Endothelial cell of umbilical vein (primary cell): Measurements from ENCODE around the gene PSMG2.

Source experiments
- EZH2 ChIP-seq: IDR thresholded peaks from 2 replicates; pipeline ENCODE4 v1.6.1; 2012; ENCODE audit warnings: borderline replicate concordance, low read depth, mild to moderate bottlenecking, moderate library complexity, low read length, inconsistent platforms; ENCODE audit not compliant: severe bottlenecking
- MYC ChIP-seq: IDR thresholded peaks from one replicate; pipeline ENCODE4 v1.6.1; 2011; ENCODE audit warnings: mild to moderate bottlenecking, low read depth, low read length
- TF ChIP-seq, protein P1 (sequence below): IDR thresholded peaks from 2 replicates; pipeline ENCODE4 v1.6.1; 2011; ENCODE audit not compliant: insufficient read depth, insufficient read length
- TF ChIP-seq, protein P2 (sequence below), 2 donors: IDR thresholded peaks; 1 replicate in 1 of 2; 2 replicates in 1 of 2; pipeline ENCODE4 v1.5.1; 2011; ENCODE audit warnings: low read length in 2 of 2, mild to moderate bottlenecking in 2 of 2, moderate library complexity in 2 of 2, control low read depth in 1 of 2, inconsistent platforms in 1 of 2, low read depth in 1 of 2; ENCODE audit not compliant: insufficient read depth in 1 of 2; ENCODE audit errors: extremely low read depth in 1 of 2

DNA sequence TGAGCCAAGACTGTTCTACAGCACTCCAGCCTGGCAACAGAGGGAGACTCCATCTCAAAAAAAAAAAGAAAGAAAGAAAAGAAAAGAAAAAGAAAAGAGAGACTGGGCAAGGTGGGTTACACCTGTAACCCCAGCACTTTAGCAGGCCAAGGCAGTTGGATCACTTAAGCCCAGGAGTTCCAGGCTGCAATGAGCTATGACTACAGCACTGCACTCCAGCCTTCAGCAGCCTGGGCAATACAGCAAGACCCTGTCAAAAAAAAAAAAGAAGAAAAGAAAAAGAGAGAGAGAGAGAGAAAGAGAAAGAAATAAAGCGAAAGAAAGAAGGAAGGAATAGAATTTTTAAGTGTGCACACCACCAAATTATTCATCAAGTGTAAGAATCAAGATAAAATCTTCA is 47.9 kb upstream of the PSMG2 start:
- TF ChIP-seq, protein P1, sequence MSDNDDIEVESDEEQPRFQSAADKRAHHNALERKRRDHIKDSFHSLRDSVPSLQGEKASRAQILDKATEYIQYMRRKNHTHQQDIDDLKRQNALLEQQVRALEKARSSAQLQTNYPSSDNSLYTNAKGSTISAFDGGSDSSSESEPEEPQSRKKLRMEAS: no peak
- TF ChIP-seq EZH2 (no peak), MYC (no peak)
- TF ChIP-seq, protein P2, sequence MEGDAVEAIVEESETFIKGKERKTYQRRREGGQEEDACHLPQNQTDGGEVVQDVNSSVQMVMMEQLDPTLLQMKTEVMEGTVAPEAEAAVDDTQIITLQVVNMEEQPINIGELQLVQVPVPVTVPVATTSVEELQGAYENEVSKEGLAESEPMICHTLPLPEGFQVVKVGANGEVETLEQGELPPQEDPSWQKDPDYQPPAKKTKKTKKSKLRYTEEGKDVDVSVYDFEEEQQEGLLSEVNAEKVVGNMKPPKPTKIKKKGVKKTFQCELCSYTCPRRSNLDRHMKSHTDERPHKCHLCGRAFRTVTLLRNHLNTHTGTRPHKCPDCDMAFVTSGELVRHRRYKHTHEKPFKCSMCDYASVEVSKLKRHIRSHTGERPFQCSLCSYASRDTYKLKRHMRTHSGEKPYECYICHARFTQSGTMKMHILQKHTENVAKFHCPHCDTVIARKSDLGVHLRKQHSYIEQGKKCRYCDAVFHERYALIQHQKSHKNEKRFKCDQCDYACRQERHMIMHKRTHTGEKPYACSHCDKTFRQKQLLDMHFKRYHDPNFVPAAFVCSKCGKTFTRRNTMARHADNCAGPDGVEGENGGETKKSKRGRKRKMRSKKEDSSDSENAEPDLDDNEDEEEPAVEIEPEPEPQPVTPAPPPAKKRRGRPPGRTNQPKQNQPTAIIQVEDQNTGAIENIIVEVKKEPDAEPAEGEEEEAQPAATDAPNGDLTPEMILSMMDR (IDR thresholded peaks at IDR 0.05; ENCODE audit: extremely low read depth in 1 of 2, insufficient read depth in 1 of 2, low read depth in 1 of 2, low read length in 2 of 2): no peak
